GM12878 (cell line): ENCODE data around the gene TRIOBP. TPM values are rescaled to one million over a fixed set of nuclear protein-coding genes. Genes with fewer than 3 reads are reported as not detected.

ENCODE experiments used
- ATF7 ChIP-seq: fragments of 450-650 bp; IDR thresholded peaks from 2 replicates; pipeline ENCODE4 v1.6.1; 2016; ENCODE audit warnings: low read depth, mild to moderate bottlenecking
- BRCA1 ChIP-seq: IDR thresholded peaks from 2 replicates; pipeline ENCODE4 v1.6.1; 2011; ENCODE audit warnings: low read depth, low read length, improper control_type of control experiment
- CEBPZ ChIP-seq: fragments of 150-350 bp; IDR thresholded peaks from 2 replicates; pipeline ENCODE4 v1.6.1; 2016; ENCODE audit warnings: low read depth, low read length
- CHD2 ChIP-seq: IDR thresholded peaks from 2 replicates; pipeline ENCODE4 v1.6.1; 2011; ENCODE audit warnings: low read depth, low read length, improper control_type of control experiment, borderline replicate concordance
- GATAD2B ChIP-seq: fragments of 450-650 bp; conservative IDR thresholded peaks from 2 replicates; pipeline ENCODE4 v1.6.1; 2017; ENCODE audit warnings: low read depth, mild to moderate bottlenecking, moderate library complexity
- IRF3 ChIP-seq: fragments of 450-650 bp; IDR thresholded peaks from 2 replicates; pipeline ENCODE4 v1.6.1; 2014; ENCODE audit warnings: mild to moderate bottlenecking
- NFYB ChIP-seq: IDR thresholded peaks from 2 replicates; pipeline ENCODE4 v1.6.1; 2011; ENCODE audit warnings: low read depth, mild to moderate bottlenecking, low read length, improper control_type of control experiment, moderate library complexity; ENCODE audit not compliant: insufficient read depth
- NKRF ChIP-seq: fragments of 450-650 bp; conservative IDR thresholded peaks from 2 replicates; pipeline ENCODE4 v1.6.1; 2017; ENCODE audit warnings: mild to moderate bottlenecking, moderate library complexity
- PBX3 ChIP-seq: IDR thresholded peaks from 2 replicates; pipeline ENCODE4 v1.6.1; 2011; ENCODE audit warnings: mild to moderate bottlenecking, low read depth, low read length, moderate library complexity; ENCODE audit not compliant: insufficient replicate concordance
- RAD51 ChIP-seq: fragments of 450-650 bp; IDR thresholded peaks from 2 replicates; pipeline ENCODE4 v1.6.1; 2016; ENCODE audit warnings: moderate library complexity, mild to moderate bottlenecking, inconsistent platforms
- SMAD1 ChIP-seq: fragments of 450-650 bp; IDR thresholded peaks from 2 replicates; pipeline ENCODE4 v1.6.1; 2018; ENCODE audit warnings: mild to moderate bottlenecking, low read depth; ENCODE audit not compliant: partially characterized antibody
- SREBF1 ChIP-seq: IDR thresholded peaks from 2 replicates; pipeline ENCODE4 v1.6.1; 2012; ENCODE audit warnings: mild to moderate bottlenecking, low read length
- TBL1XR1 ChIP-seq: IDR thresholded peaks from 2 replicates; pipeline ENCODE4 v1.6.1; 2012; ENCODE audit warnings: low read depth, low read length, improper control_type of control experiment
- ZNF217 ChIP-seq: fragments of 450-650 bp; IDR thresholded peaks from 2 replicates; pipeline ENCODE4 v1.6.1; 2017; ENCODE audit warnings: antibody characterized with exemption, mild to moderate bottlenecking
- ZNF384 ChIP-seq: IDR thresholded peaks from 2 replicates; pipeline ENCODE4 v1.6.1; 2012; ENCODE audit warnings: low read depth, mild to moderate bottlenecking, low read length, improper control_type of control experiment, borderline replicate concordance
- ZNF592 ChIP-seq: fragments of 450-650 bp; IDR thresholded peaks from 2 replicates; pipeline ENCODE4 v1.6.1; 2017; ENCODE audit warnings: mild to moderate bottlenecking, moderate library complexity
- polyA plus RNA-seq, 11 experiments: library from polyadenylated mRNA; depleted of rRNA in 4 of 11; unstranded in 6 of 11; stranded (reverse) in 5 of 11; fragments of >200 nt; fragmentation: Nextera tagmentation in 4 of 11; fragmentation: Illumina TruSeq in 1 of 11; extraction: Ambion mirVana in 4 of 11; extraction: Trizol in 1 of 11; gene quantifications; 1 replicate in 1 of 11; 2 replicates in 10 of 11; pipeline versions ENCODE4 v1.2.1 to v1.2.3, GENCODE V29; 2011 to 2016; ENCODE audit warnings: inconsistent platforms in 2 of 11, missing spikeins in 2 of 11, low read depth in 1 of 11
- total RNA-seq, 4 experiments: library from RNA; depleted of rRNA in 3 of 4; stranded (reverse); fragments of >200 nt in 3 of 4; fragmentation: Illumina TruSeq in 1 of 4; extraction: Trizol in 1 of 4; gene quantifications; 2 replicates each; pipeline versions ENCODE4 v1.2.1 to v1.2.3, GENCODE V29; 2013 to 2021

The TRIOBP gene
- total and polyA plus RNA-seq, 10 of the 15 experiments (the other 5 are each of a cell fraction or from before 2014, with no cell fraction given): 0.21 to 23.6 (median 11.9) TPM

GRCh38 chr22:37676736-37677492 is 19.9 kb upstream of the TRIOBP start (continued):
- no peak for TF ChIP-seq CEBPZ
- TF ChIP-seq NKRF: no peak
- TF ChIP-seq SMAD1: no peak
- TF ChIP-seq SREBF1: no peak
- no peak for TF ChIP-seq NFYB
- TF ChIP-seq ZNF384: no peak
- TF ChIP-seq PBX3: peak; percentile 46
- TF ChIP-seq GATAD2B: peak; percentile 78; the same call in 1 of the 2 replicates
- TF ChIP-seq TBL1XR1: no peak
- TF ChIP-seq ZNF592: no peak
- TF ChIP-seq ATF7: peak; percentile 71; the same call in 1 of the 2 replicates
- 0 out of 2 replicates have a peak, but pooled peaks have one; percentile 19 for TF ChIP-seq CHD2
- TF ChIP-seq IRF3: no peak
- TF ChIP-seq RAD51: no peak
- TF ChIP-seq ZNF217: no peak
- TF ChIP-seq BRCA1: no peak
